ENCODE measurements around the gene ADAMTS15.

GRCh38 chr11:130462101-130462885 lies 13.8 kb downstream of the ADAMTS15 start:
- TF ChIP-seq POLR2AphosphoS5 (IDR thresholded peaks at IDR 0.05) (no peak), CTCF (IDR thresholded peaks at IDR 0.05) (no peak)

Data from breast epithelium (tissue), 3 donors.